Adipose tissue (tissue), 3 donors: ENCODE measurements around the gene FBRSL1. TPM values are rescaled to one million over a fixed set of nuclear protein-coding genes. Genes with fewer than 3 reads are reported as not detected.

Experiments
- H3K27ac ChIP-seq: one replicate; pipeline ENCODE4 v1.5.1; 2013; ENCODE audit warnings: low read depth, low read length
- WGBS, 3 donors: extraction: QIAGEN DNeasy Blood & Tissue Kit; methylation state at CpG; one replicate each; pipeline ENCODE4 v1.1.7; 2013; 5-methylcytosine and 5-hydroxymethylcytosine counted together
- polyA plus RNA-seq, 3 donors: library from polyadenylated mRNA; stranded (reverse); fragments of 200-250 nt; gene quantifications; one replicate each; pipeline ENCODE4 v1.2.3, GENCODE V29; 2013
- donor health status: healthy with polysubstance abuse.
- donor health status: Bipolar disorder and iron deficiency.
- donor health status: healthy.

Gene FBRSL1
- polyA plus RNA-seq, 3 donors: 14.7 to 26.9 (median 20.5) TPM

DNA sequence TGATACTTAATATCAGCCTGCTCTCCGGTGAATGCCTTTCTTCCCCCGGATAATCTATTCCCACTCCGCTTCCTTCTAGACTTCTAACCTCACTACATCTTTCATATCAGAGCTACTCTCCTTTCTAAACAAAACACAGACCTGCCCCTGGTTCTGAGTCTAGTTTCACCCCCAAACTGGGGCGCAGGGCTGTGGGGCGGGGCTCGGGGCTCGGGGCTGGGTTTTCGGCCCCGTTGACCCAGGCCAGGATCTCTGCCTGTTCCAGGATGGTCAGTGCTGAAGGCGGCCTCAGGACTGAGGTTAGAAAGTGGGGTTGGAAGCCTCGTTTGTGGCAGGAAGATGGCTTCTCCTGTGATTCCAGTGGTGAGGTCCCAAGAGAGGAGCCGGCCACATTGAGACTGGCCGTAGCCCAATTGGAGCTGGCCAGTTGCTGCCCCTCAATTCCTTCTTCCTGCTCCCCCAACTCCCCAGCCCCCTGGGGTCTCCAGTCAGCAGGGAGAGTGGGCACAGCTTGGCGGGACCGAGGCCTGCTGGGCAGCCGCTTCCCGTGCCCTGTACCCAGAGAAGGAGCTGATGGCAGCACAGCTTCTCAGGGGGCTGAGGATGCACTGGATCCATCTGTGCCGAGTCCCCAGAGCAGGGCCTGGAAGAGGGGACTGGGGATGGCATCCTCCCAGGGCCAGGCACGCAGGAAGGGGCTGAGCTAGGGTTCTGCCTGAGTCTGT, 67.5 kb downstream of the FBRSL1 start:
- no peak overlapping the region for H3K27ac ChIP-seq

DNA sequence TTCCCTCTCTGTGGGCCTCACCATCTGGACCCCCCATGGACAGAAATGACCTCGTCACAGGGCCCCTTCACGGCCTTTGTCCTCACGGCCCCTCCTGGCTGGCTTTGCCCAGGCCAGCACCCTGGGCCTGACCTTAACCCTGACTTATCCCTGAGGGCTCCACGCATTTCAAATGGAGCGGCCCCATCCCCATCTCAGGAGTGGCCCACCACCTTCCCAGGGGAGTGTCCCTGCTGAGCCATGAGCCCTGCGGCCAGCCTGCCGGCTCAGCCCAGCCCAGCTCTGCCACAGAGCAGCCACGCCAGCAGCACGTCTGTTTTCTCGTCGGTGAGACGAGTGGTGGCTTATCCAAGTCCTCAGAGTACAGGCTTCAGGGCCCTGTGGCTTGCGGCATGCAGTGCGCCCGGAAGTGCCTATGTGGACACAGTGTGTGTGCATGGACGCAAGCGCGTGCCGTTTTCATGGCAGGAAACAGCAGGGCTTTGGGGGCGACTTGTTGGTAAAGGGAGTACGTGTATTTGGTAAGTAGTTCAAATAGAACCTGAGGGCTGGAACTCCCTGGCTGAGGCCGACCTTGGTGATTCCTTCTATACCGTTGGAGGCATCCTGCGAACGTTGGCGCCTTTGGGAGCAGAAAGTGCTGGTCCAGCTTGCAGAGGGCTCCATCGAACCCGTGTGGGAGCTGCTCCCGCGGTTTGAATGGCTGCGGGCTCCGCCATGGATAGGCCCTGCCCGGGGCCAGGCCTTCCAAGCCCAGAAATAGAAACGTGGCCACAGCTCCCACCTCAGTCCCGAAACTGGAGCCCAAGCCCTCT, 68.3 kb downstream of the FBRSL1 start:
- no peak overlapping the region for H3K27ac ChIP-seq
- WGBS, 3 donors: 70 to 81% (median 75%) methylated on average over 33 to 35 of the region's 35 CpGs

More for the DNA sequence above, 67.5 kb downstream of the FBRSL1 start:
- 87 to 93% (median 91%) methylated on average over 19 of the region's 19 CpGs for WGBS, 3 donors

DNA sequence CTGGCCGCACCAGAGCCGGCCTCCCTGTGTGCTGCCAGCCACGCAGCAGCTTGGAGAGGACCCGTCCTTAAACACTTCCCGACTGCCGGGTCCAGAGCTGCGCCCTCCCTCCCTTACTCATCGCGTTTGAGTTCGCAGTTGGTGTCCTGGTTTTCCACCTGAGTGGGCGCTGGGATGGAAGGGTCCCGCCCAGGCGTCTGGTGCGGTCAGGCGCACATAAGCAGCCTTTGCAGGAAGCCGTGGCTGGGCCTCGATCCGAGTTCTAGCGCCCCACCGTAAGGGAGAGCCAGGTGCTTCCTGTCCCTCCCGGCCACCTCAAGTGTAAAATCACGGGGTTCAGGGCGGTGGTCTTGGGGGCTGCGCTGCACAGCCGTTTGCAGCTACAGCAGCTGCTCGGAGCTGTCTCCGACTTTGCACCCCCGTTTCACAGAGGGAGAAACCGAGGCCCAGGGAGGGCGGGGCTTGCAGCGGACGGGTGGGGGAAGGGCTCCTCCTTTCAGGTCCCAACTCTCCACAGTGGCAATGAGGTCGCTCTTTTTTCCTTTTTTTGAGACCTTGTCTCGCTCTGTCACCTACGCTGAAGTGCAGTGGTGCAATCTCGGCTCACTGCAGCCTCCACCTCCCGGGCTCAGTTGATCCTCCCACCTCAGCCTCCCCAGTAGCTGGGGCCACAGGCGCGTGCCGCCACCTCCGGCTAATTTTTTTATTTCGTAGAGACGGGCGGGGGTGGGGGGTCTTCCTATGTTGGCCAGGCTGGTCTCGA, 69.1 kb downstream of the FBRSL1 start:
- H3K27ac ChIP-seq: no peak overlapping the region
- 38 to 66% (median 42%) methylated on average over 45 of the region's 45 CpGs for WGBS, 3 donors

DNA sequence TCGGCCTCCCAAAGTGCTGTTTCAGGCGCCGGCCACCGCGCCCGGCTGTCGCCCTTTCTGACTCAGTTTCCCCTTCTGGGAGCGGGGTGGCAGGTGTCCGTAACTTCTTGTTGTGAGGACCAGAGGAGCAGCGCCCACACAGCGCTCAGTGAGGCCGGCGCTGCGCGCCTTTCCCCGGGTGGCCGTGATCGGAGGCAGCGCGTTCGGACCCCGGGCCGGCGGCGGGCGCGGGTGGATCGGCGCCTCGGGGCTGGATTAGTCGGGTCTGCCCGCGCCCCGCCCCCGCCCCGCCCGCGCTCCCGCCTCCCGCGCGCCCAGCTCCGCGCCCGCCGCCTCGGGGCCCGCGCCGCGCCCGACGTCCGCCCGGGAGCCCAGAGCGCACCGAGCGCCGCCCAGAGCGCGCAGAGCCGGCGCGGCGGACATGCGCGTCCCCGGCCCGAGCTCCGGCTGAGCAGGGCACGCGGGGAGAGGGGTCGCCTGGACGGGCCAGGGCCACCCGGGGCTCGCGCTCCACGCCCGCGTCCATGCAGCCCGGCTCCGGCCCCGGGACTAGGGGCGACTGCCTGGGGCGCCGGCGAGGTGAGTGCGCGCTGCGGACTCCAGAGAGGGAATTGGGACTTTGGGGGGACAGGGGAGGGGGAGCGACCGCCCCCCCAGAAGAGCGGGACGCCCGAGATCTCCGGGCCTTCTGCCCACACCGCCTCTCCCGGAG, 69.9 kb downstream of the FBRSL1 start:
- no peak overlapping the region for H3K27ac ChIP-seq

DNA sequence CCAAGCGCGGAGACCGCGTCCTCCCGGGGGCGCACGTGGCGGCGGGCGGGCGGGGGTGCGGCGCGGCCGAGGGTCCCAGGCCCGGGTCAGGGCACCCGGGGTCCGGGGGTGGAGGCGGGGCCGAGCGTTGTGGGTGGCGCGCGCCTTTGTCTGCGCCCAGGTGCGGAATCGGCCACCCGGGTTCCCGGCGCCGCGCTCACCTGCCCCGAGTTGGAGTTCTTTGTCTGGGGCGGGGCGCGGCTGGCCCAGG, 70.3 kb downstream of the FBRSL1 start:
- 0 to 1% (median 1%) methylated on average over 24 to 36 of the region's 36 CpGs for WGBS, 3 donors

More for the DNA sequence above, 69.9 kb downstream of the FBRSL1 start:
- 1% methylated on average over 47 to 98 of the region's 98 CpGs for WGBS, 3 donors

DNA sequence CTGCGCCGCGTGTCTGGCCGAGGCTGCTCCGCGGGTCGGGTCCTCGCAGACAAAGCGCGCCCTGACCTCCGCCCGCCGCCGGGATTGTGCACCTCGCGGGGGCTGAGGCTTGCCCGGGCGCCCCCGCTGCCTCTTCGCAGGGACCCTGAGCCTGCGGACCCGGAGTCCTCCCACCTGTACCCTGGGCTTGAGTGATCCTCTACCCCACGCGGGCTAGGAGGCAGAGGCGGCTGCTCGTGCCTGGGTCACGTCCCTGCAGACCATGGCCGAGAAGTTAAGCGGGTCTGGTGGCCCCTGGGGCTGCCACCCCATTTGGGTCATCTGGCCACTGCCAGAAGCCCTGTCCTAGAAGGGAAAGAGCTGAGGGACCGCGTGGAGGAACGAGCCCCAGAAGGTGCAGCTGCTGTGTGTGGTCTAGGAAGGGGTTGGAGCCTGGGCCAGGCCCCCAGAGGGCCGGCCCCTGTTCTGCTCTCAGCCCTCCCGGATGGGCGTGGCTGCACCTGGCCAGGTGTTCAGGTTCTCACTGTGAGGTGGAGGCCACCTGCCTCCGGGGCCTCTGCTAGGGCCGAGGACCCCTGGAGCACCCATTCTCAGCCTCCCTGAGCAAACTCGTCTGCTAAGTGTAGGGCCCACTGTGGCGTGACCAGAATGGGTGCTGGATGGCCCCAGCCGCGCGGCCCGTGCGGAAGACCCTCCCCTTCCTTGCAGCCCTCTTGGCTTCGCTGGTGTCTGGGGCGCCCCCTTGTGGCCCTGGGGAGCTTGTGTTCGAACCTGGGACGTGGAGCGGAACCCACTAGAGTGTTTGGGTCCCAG, 70.9 kb downstream of the FBRSL1 start:
- no peak overlapping the region for H3K27ac ChIP-seq
- WGBS, 3 donors: 4 to 5% (median 5%) methylated on average over 42 to 49 of the region's 49 CpGs

More for the DNA sequence above, 70.3 kb downstream of the FBRSL1 start:
- no peak overlapping the region for H3K27ac ChIP-seq

Other genes with a start within 250 kb of the FBRSL1 start
- gene GALNT9, start 160.6 kb upstream of the FBRSL1 start, polyA plus RNA-seq: 1 to 10 TPM in 2 of 3 donors, under 1 TPM in 1; 0.03 to 1.1 (median 1.0) TPM
- under 1 TPM in 2 of 3 donors, not detected in 1; 0.14 to 0.18 TPM for gene LRCOL1, start 120.4 kb downstream of the FBRSL1 start, polyA plus RNA-seq
- 1 to 10 TPM in 1 of 3 donors, under 1 TPM in 2; 0.37 to 1.5 (median 0.38) TPM for gene P2RX2, start 128.6 kb downstream of the FBRSL1 start, polyA plus RNA-seq
- 10 to 100 TPM; 13.7 to 27.6 (median 15.0) TPM for gene POLE, start 197.2 kb downstream of the FBRSL1 start, polyA plus RNA-seq
- gene PXMP2, start 197.4 kb downstream of the FBRSL1 start, polyA plus RNA-seq: 10 to 100 TPM; 30.8 to 76.3 (median 39.6) TPM
- 10 to 100 TPM; 11.2 to 14.5 (median 12.2) TPM for gene PGAM5, start 220.7 kb downstream of the FBRSL1 start, polyA plus RNA-seq